Endothelial cell of umbilical vein (primary cell): ENCODE results near the gene NSL1. TPM values are rescaled to one million over a fixed set of nuclear protein-coding genes. Genes with fewer than 3 reads are reported as not detected.

Source experiments
- BruUV-seq: library from RNA; stranded (reverse); fragments of 400-500 nt; replicated peaks from 2 replicates; lab custom pipeline; 2021; lab: Mats Ljungman, UMichigan
- CTCF ChIA-PET: fragments of 300-600, 350-600 bp; sonication (Branson Sonifier 250); formaldehyde crosslinking; loops from one replicate; lab custom pipeline; 2021; ENCODE audit warnings: antibody characterized with exemption, inconsistent platforms; lab: Charles Lee
- POLR2A ChIA-PET: fragments of 300-600, 350-600 bp; sonication (Branson Sonifier 250); formaldehyde crosslinking; loops from one replicate; lab custom pipeline; 2021; ENCODE audit warnings: antibody characterized with exemption, inconsistent platforms; lab: Charles Lee
- DNase-seq: peaks from one replicate; pipeline ENCODE4 v3.0.0-alpha.2; 2011; ENCODE audit warnings: low read depth, low spot score
- FAIRE-seq: peaks from 2 replicates; lab custom pipeline; 2011; peaks lifted over from hg19 to GRCh38; lab: Jason Lieb, UNC
- H2AFZ ChIP-seq: 2 replicates; pipeline ENCODE4 v1.6.0; 2012; ENCODE audit warnings: low read depth, low read length, control low read depth, inconsistent platforms
- H3K27ac ChIP-seq: 2 replicates; pipeline ENCODE4 v1.5.1; 2011; ENCODE audit warnings: low read depth, mild to moderate bottlenecking, control low read depth, low read length, moderate library complexity; ENCODE audit not compliant: insufficient read depth
- H3K27me3 ChIP-seq, 2 experiments: 2 replicates each; pipeline versions ENCODE4 v1.6.0 to v1.6.1; 2011; ENCODE audit warnings: low read length in 2 of 2, mixed read lengths in 1 of 2; ENCODE audit not compliant: control insufficient read depth in 2 of 2, insufficient read depth in 2 of 2
- H3K36me3 ChIP-seq, 2 experiments: 2 replicates in 1 of 2; 3 replicates in 1 of 2; pipeline ENCODE4 v1.5.1; 2011; ENCODE audit warnings: low read length in 2 of 2, mild to moderate bottlenecking in 1 of 2, moderate library complexity in 1 of 2; ENCODE audit not compliant: control insufficient read depth in 2 of 2, insufficient read depth in 2 of 2; ENCODE audit errors: extremely low read depth in 1 of 2
- H3K4me1 ChIP-seq: 3 replicates; pipeline ENCODE4 v1.5.1; 2011; ENCODE audit warnings: mild to moderate bottlenecking, low read length; ENCODE audit not compliant: control insufficient read depth, insufficient read depth; ENCODE audit errors: extremely low read depth
- H3K4me2 ChIP-seq: 2 replicates; pipeline ENCODE4 v1.6.1; 2011; ENCODE audit warnings: low read length, control low read depth, mixed read lengths; ENCODE audit not compliant: insufficient read depth
- H3K4me3 ChIP-seq, 3 experiments: fragments of 200-600 bp in 1 of 3; sonication (generic), shearing (Covaris generic) in 1 of 3; replicated peaks in 1 of 3; 2 replicates each; pipeline ENCODE4 v1.5.1; 2011 to 2016; ENCODE audit warnings: control low read depth in 3 of 3, low read length in 3 of 3, mild to moderate bottlenecking in 2 of 3, inconsistent platforms in 1 of 3, low read depth in 1 of 3, moderate library complexity in 1 of 3; ENCODE audit not compliant: insufficient read depth in 1 of 3
- H3K79me2 ChIP-seq: 2 replicates; pipeline ENCODE4 v1.6.0; 2012; ENCODE audit warnings: low read length, inconsistent platforms; ENCODE audit not compliant: control insufficient read depth, insufficient read depth
- H3K9ac ChIP-seq: replicated peaks from 2 replicates; pipeline ENCODE3; 2011; ENCODE audit warnings: low read length, control low read depth; ENCODE audit not compliant: insufficient read depth; ENCODE audit errors: extremely low read depth
- H3K9me1 ChIP-seq: replicated peaks from 3 replicates; pipeline ENCODE4 v1.6.0; 2011; ENCODE audit warnings: mild to moderate bottlenecking, low read length; ENCODE audit not compliant: control insufficient read depth, insufficient read depth; ENCODE audit errors: extremely low read depth
- H3K9me3 ChIP-seq: replicated peaks from 2 replicates; pipeline ENCODE4 v1.5.1; 2012; ENCODE audit warnings: low read length, inconsistent platforms; ENCODE audit not compliant: control insufficient read depth, insufficient read depth
- H4K20me1 ChIP-seq: replicated peaks from 2 replicates; pipeline ENCODE3; 2011; ENCODE audit warnings: mild to moderate bottlenecking, low read length; ENCODE audit not compliant: control insufficient read depth, insufficient read depth; ENCODE audit errors: extremely low read depth
- EZH2 ChIP-seq: IDR thresholded peaks from 2 replicates; pipeline ENCODE4 v1.6.1; 2012; ENCODE audit warnings: borderline replicate concordance, low read depth, mild to moderate bottlenecking, moderate library complexity, low read length, inconsistent platforms; ENCODE audit not compliant: severe bottlenecking
- FOS ChIP-seq: IDR thresholded peaks from 2 replicates; pipeline ENCODE4 v1.6.1; 2011; ENCODE audit warnings: mild to moderate bottlenecking, low read length, moderate library complexity, borderline replicate concordance; ENCODE audit not compliant: insufficient read depth
- GATA2 ChIP-seq: IDR thresholded peaks from 2 replicates; pipeline ENCODE4 v1.7.0; 2011; ENCODE audit warnings: low read depth, mild to moderate bottlenecking, moderate library complexity, mixed read lengths, low read length; ENCODE audit not compliant: insufficient read length, insufficient read depth
- JUN ChIP-seq: IDR thresholded peaks from 2 replicates; pipeline ENCODE4 v1.6.1; 2011; ENCODE audit warnings: borderline replicate concordance, low read depth; ENCODE audit not compliant: insufficient read length, insufficient read depth
- MAX ChIP-seq: IDR thresholded peaks from 2 replicates; pipeline ENCODE4 v1.6.1; 2011; ENCODE audit not compliant: insufficient read depth, insufficient read length
- MYC ChIP-seq: IDR thresholded peaks from one replicate; pipeline ENCODE4 v1.6.1; 2011; ENCODE audit warnings: mild to moderate bottlenecking, low read depth, low read length
- POLR2A ChIP-seq: IDR thresholded peaks from 2 replicates; pipeline ENCODE4 v1.6.1; 2012; ENCODE audit warnings: low read depth, mild to moderate bottlenecking, control low read depth, low read length
- POLR2AphosphoS5 ChIP-seq: IDR thresholded peaks from 2 replicates; pipeline ENCODE4 v1.6.1; 2012; ENCODE audit warnings: low read depth, mild to moderate bottlenecking, control low read depth, low read length, moderate library complexity; ENCODE audit not compliant: insufficient read depth
- dilution Hi-C: fragments of 300-500 bp; cut with MboI; formaldehyde crosslinking; loops from one replicate; pipeline ENCODE4 v1.15.0; 2019; ENCODE audit warnings: low sequenced_read_pairs; ENCODE audit not compliant: extremely low pct_ligation_motif_present
- intact Hi-C: fragments of 100-400 bp; cut with micrococcal nuclease; formaldehyde crosslinking; loops from one replicate; pipeline ENCODE4 v1.10.0; 2022
- polyA plus RNA-seq, 4 experiments: library from polyadenylated mRNA; depleted of rRNA in 3 of 4; stranded (reverse) in 3 of 4; unstranded in 1 of 4; fragments of >200 nt; gene quantifications; 2 replicates each; pipeline versions ENCODE4 v1.2.1 to v1.2.3, GENCODE V29; 2011 to 2012; ENCODE audit warnings: missing spikeins in 1 of 4
- total RNA-seq: library from RNA; stranded (reverse); gene quantifications from 2 replicates; pipeline ENCODE4 v1.2.3, GENCODE V29; 2021
- TF ChIP-seq, protein P1 (sequence below), 2 donors: IDR thresholded peaks; 1 replicate in 1 of 2; 2 replicates in 1 of 2; pipeline ENCODE4 v1.5.1; 2011; ENCODE audit warnings: low read length in 2 of 2, mild to moderate bottlenecking in 2 of 2, moderate library complexity in 2 of 2, control low read depth in 1 of 2, inconsistent platforms in 1 of 2, low read depth in 1 of 2; ENCODE audit not compliant: insufficient read depth in 1 of 2; ENCODE audit errors: extremely low read depth in 1 of 2

NSL1 gene
- total and polyA plus RNA-seq, 2 donors (not counting 3 experiments of a cell fraction or from before 2014, with no cell fraction given): 15.5 to 30.2 TPM

GRCh38 chr1:212828395-212828794, 36.8 kb upstream of the NSL1 start:
- intact Hi-C loops (no loop called here), dilution Hi-C loops (no loop called here)
- DNase-seq (no peak), FAIRE-seq (no peak)
- CTCF ChIA-PET: interaction anchor here (2.0 kb wide), 1 partner anchor 13 kb away, joined by 6 read pairs; no protein-coding TSS in a partner anchor
- H4K20me1 ChIP-seq: no peaks in the 10 kb centered on the region
- no peaks in the 10 kb centered on the region for H3K36me3 ChIP-seq
- BruUV-seq: no TSS peak
- no peak overlapping the region for H3K9ac ChIP-seq
- H3K9me1 ChIP-seq: no peaks in the 10 kb centered on the region
- H3K79me2 ChIP-seq: no peaks in the 10 kb centered on the region
- H3K27ac ChIP-seq: no peak overlapping the region
- peaks cover 3% of the 10 kb centered on the region for H3K9me3 ChIP-seq
- no peak overlapping the region for H3K4me3 ChIP-seq
- POLR2A ChIA-PET: no interaction called here
- no peak overlapping the region for H3K4me2 ChIP-seq
- no peak overlapping the region for H2AFZ ChIP-seq
- TF ChIP-seq MYC: no peak
- TF ChIP-seq POLR2AphosphoS5: no peak
- no peak for TF ChIP-seq GATA2
- no peak for TF ChIP-seq POLR2A
- no peak for TF ChIP-seq EZH2
- TF ChIP-seq JUN: no peak
- H3K27me3 ChIP-seq: no peaks in the 10 kb centered on the region
- no peaks in the 10 kb centered on the region for H3K4me1 ChIP-seq

- CTCF ChIA-PET: interaction anchor here (1.2 kb wide), 1 partner anchor 11 kb away, joined by 3 read pairs; no protein-coding TSS in a partner anchor
- no peaks in the 10 kb centered on the region for H4K20me1 ChIP-seq
- H3K27ac ChIP-seq: no peak overlapping the region
- intact Hi-C loops: no loop called here
- no peak overlapping the region for H2AFZ ChIP-seq
- no peaks in the 10 kb centered on the region for H3K4me1 ChIP-seq
- dilution Hi-C loops: no loop called here
- H3K9ac ChIP-seq: no peak overlapping the region
- DNase-seq (no peak), FAIRE-seq (no peak)
- H3K36me3 ChIP-seq: no peaks in the 10 kb centered on the region
- no peaks in the 10 kb centered on the region for H3K79me2 ChIP-seq
- no peaks in the 10 kb centered on the region for H3K27me3 ChIP-seq
- no peak overlapping the region for H3K4me3 ChIP-seq
- POLR2A ChIA-PET: no interaction called here
- H3K9me1 ChIP-seq: no peaks in the 10 kb centered on the region
- peaks cover 3% of the 10 kb centered on the region for H3K9me3 ChIP-seq
- no TSS peak for BruUV-seq
- TF ChIP-seq EZH2 (no peak), MYC (no peak), POLR2AphosphoS5 (no peak), MAX (no peak), POLR2A (no peak), JUN (no peak), FOS (no peak), GATA2 (no peak)
- TF ChIP-seq, protein P1, sequence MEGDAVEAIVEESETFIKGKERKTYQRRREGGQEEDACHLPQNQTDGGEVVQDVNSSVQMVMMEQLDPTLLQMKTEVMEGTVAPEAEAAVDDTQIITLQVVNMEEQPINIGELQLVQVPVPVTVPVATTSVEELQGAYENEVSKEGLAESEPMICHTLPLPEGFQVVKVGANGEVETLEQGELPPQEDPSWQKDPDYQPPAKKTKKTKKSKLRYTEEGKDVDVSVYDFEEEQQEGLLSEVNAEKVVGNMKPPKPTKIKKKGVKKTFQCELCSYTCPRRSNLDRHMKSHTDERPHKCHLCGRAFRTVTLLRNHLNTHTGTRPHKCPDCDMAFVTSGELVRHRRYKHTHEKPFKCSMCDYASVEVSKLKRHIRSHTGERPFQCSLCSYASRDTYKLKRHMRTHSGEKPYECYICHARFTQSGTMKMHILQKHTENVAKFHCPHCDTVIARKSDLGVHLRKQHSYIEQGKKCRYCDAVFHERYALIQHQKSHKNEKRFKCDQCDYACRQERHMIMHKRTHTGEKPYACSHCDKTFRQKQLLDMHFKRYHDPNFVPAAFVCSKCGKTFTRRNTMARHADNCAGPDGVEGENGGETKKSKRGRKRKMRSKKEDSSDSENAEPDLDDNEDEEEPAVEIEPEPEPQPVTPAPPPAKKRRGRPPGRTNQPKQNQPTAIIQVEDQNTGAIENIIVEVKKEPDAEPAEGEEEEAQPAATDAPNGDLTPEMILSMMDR (IDR thresholded peaks at IDR 0.05; ENCODE audit: extremely low read depth in 1 of 2, insufficient read depth in 1 of 2, low read depth in 1 of 2, low read length in 2 of 2): no peak
- no peak overlapping the region for H3K4me2 ChIP-seq
These were observed 36.3 kb upstream of the NSL1 start for GRCh38 chr1:212827831-212828278.
